GM18499 (cell line): ENCODE results near the gene UBQLN3.
A peak's percentile ranks its signal among the peaks of the same experiment; 100 is the strongest.

ENCODE experiments used
- ATAC-seq: cut with Tn5 transposase; IDR thresholded peaks from one replicate; pipeline ENCODE4 v1.9.1; 2021; ENCODE audit warnings: moderate number of reproducible peaks; ENCODE audit not compliant: insufficient read depth, unreplicated experiment

Gene UBQLN3

DNA sequence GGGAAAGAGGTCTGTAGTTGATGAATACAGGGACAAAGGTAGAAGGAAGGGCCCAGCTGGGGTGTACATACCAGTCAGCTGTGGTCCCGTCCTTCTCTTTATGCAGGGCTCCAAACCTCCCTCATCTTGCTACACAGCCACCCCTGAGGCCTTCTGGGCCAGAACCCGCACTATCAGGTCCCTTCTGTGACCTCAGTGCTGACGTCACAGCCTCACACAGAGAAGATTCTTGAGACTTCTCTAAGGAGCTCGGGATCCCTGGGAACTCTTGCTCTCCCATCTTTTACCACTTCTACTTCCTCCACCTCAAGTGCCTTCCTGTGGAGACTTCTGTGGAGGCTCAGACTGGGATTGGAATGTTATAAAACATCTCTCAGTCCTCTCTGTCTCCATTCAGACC is at the start of gene UBQLN3:
UBQLN3 (minus strand) TSS at position 155 of the 400 bp plus-strand sequence. CDS start 399 bp downstream, outside the sequence.
- no peak for ATAC-seq

DNA sequence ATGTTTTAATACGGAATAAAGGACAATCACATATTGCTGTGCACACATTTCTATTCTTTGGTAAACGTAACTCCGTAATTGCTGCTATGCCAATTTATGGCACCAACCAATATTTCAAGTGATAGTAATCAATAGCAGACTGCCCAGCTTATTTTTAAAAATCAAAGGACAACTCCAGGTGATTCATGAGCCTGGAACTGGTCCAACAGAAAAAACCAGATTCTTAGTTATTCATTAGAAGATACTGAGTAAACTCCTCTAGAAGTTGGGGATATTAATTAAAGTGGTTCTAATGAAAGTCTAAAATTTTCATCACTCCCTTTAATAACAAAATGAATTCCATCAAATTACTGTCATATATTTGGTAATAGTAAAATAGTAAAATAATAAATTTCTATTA is 48.0 kb upstream of the UBQLN3 start:
- ATAC-seq = no peak

DNA sequence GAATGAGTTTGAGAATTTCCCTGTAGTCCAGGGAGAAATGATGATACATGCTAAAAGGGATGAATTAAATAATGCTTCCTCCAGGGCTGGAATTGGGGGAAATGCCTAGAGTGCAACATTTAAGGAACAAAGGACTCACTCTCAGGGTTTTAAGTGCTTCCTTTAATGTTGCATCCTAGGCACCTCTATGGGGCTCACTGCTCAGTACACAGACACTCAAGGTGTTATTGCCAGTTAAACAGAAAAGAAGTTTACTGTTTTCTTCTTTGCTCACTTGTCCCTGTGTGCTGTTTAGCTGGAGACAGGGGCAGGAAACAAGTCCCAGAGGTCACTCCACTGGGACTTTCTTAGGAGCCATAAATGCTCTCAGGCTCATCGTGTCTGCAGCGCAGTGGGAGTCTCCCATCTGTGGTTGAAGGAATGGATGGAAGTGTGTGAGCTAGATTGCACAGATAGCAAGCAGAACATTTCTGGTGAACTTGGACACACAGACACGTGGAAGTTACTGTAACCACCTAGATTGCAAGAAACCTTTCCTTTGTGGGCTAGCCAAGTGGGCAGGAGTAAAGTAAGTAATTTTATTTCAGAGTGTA is 46.9 kb upstream of the UBQLN3 start:
- ATAC-seq = no peak

DNA sequence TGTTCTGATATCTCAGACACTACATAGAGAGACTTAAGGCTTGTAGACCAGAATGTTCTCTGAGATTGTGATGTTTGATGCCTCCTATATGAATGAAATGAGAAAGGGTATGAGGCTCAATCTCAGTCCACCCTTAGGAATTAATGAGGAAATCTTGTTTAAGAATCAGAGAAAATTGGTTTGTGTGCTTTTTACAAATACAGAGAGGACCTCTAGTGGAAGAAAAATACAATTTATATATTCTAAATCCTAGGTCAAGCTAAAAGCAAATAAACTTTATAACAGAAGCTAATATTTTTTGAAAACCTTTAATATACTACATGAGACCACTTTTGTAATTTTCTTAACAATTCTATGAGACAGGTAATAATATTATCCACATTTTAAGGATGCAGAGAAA is 43.6 kb upstream of the UBQLN3 start:
- no peak for ATAC-seq

DNA sequence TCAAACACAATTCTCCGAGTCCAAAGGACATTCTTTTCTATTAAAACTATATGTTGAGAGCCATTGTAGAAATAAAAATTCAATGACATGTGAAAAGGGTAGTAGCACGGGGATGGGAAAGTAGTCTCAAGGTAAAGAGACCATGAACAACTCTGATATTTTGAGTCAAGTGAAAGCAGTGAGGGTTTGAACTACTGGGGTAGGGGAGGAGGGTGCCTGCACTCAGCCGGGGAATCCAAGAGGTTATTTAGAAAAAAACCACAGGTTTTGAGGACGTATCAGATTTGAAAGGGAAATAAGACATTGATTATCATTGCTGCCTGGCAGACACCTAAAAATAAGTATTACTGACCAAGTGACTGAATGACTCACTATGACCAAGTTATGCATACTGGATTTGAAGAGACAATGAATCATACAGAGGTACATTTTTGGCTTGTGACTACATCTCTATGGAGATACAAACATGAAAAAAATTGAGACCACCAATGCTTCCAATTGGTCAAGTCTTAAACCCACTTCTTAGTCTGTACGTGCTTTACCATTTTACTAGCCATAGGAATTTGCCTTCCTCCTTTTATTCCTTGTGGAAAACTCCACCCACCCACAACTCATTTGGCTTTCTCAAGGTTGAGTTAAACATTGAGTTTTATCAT is 40.8 kb upstream of the UBQLN3 start:
- ATAC-seq = peak; percentile 87

DNA sequence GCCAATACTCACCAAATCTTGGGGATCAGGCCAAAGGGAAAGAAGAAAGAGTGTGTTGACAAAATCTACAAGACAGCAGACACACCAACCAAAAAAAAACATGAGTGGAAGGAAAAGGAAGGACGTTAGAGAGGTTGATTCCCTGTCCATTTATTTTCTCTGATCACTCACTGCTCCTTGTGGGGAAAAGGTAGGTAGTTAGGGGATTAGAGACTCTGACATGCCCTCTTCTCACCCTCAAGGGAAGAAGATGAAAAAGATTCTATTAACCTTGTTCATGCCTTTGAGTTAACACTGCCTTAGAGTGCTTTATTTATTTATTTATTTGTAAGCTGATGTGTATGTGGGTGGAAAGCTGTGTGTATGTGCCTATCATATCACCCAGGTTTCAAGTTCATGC is 38.7 kb upstream of the UBQLN3 start, which contains the start of gene OR52H1:
OR52H1 (minus strand) TSS at position 101 of the 400 bp plus-strand sequence. CDS start 3,035 bp downstream, outside the sequence.
- no peak for ATAC-seq

DNA sequence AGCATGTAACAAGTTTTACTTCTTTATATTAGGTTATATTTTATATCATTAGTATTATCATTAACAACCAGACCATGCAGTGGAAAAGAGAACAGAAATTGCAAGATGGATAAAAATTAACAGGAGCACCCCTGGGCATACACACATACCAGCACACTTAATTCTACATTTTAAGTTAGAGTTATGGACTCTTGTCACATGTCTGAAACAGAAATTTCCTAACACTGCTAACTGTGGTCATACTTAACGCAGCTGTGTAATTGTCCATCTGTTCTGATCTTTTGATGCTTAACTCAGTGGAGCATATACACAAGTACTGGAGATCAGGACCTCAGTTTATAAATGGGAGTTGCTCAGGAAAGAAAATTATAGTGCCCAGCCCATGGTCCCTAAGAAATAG is 38.2 kb upstream of the UBQLN3 start:
- no peak for ATAC-seq

DNA sequence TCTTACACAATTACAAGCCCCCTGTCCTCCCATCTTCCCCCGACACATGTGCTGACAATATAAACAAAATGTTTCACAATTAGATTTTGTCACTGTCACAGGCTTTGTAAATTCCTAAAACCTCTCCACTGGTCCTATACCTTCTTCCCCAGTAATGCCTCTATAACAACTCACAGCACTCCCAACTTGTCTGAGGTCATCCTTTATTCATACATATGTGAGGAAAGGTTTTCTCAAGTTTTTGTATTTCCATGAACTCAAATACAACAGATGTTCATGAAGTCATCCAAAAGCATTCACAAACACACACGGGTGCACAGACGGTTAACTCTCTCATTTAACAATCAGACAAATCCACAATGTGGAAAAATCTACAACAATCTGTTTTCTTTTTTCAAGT is 36.7 kb upstream of the UBQLN3 start:
- no peak for ATAC-seq

DNA sequence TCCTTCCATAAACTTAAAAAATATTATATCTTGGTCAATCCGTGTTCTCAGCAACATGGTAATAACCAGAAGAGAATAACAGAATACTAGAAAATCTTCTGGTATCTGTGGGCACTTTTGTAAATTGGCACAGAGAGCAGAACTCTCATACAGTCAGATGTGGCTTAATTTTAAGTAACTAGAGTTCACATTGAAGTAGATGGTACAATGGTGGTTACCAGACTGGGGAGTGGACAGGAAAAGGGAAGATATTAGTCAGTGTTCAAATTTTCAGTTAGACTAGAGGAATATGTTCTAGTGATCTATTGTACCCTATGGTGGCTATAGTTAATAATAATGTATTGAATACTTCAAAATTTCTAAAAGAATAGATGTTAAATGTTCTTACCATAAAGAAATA is 31.7 kb upstream of the UBQLN3 start:
- no peak for ATAC-seq

DNA sequence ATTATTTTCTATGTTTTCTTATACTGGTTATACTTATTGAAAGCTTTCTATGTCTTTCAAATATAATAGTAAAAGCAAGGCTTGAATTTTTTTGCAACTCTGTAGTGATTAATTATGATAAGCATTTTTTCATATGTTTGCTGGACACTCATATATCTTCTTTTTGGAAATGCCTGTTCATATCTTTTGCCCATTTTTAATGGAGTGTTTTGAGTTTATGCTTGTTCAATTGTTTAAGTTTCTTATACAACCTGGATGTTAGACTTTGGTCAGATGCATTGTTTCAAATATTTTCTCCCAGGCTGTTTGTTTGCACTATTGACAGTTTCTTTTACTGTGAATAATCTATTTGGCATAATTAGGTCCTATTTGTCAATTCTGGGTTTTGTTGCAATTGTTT is 26.7 kb upstream of the UBQLN3 start:
- ATAC-seq = no peak

DNA sequence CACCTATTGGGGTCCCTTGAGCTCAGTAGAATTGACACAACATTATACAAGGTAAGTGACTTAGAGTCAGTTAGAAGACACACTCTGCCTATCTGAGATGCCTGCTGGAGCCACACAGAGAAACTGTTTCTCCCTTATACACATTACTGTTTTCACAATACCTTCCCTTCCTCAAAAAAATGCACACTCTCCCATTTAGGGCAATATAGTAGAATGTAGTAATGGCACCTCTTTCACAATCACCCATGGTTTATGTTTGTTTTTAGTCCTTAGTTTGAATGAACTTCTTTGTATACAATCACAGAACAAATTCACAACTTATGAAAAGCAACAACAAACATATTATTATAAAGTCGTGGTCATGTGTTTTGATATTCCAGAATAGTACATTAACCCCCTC is 24.3 kb upstream of the UBQLN3 start:
- ATAC-seq = no peak

DNA sequence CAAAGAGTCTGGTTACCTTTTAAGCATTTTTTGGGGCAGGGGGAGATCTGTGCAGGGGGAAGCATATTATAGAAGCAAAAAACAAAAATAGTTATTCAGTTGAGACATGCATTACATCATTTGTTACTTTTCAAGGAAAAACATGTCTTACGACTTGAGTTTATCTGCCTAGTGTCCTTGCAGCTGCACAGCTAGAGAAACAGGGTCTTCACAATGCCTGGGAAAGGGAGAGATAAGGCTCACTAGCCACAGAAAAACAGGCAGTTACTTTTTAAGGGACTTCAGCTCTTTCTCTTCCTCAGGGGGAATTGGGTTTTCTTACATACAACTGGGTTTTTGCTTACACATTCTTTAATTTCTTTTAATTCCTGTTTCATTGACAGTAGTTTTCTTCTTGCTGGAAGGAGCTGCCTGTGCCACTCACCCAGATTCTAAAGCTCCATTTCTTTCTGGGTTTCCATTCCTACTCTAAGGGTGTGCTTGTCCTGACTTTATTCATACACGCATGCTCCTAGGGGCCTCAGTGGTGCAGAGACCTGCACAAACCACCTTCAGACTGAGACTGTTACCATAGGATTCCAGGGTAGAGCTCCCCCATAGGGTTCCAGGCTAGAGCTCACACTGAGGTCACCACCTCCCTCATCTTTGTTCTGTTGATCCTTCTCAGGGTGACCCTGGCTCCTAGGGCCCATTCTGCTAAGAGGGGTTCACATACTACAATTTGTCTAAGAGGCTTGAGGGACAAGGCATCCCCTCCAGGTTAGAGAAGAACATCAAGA is 21.5 kb upstream of the UBQLN3 start:
- no peak for ATAC-seq

DNA sequence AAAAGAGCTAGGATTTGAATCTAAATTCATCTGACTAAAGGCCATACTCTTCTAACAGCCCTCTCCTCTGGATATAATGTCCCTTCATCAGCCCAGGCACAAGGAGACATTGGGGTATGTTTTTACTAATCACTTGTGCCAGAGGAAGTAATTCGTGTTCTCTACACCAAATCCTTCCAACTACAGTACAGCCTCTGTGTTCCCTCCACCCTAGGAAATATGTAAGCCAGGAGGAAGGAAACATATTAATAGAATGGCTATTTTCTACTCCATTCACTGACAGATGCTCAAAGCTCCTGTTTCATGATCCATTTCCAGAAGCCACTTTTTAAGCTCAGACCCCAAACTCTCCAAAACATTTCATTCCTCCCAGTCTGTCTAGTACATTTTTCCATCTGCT is 18.7 kb upstream of the UBQLN3 start:
- no peak for ATAC-seq

DNA sequence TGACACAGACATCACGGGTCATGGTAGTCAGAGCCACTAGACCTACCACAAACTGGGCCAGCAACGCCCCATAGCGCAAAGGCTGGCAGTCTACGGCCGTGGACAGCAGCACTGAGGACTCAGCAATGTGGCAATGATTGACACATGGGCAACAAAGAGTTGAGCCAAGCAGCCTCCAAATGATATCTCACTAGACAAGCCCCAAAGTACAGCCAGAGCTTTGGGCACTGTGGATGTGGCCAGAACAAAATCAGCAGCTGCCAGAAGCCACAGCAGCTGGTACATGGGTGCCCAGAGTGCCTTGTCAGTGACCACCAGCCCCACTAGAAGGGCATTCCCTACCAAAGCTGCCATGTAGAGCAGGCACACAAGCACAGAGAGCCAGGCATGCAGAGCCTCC is 18.0 kb upstream of the UBQLN3 start:
- no peak for ATAC-seq

DNA sequence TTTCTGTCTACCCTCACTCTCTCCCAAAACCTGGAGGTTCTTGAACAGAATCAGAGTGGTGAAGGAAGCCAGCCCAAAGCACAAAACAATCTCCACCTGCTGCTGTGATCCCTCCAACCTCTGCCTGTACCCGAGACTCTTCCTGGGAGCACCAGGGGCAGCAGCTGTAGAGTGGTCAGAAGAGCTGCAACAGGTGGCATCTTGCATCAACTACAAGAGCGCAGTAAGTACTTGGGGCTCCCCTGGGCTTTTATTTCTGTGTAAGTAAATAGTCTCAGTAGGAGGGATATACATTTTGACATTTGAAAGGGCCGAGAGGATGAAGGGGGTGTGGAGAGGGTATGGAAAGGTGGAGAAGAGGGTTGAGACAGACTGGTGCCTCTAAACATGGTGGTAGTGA is 15.0 kb upstream of the UBQLN3 start:
- no peak for ATAC-seq

DNA sequence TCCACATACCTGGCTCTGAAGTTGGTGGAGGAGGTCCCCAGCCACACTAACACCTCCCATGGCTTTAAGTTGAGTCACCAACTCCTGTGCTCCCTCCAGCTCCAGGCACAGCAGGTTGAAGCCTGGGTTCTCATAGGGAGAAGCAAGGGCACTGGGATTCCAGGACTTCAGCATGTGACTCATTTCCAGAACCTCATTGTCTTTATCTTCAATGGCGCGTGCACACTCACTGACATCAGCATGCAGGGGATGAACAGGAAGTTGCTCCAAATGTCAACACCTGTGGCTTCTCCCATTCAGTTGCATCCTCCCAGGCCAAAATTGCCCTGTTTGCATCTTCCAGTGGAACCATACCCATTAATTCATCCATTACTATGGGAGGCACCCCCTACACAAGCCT is 12.6 kb upstream of the UBQLN3 start:
- no peak for ATAC-seq

DNA sequence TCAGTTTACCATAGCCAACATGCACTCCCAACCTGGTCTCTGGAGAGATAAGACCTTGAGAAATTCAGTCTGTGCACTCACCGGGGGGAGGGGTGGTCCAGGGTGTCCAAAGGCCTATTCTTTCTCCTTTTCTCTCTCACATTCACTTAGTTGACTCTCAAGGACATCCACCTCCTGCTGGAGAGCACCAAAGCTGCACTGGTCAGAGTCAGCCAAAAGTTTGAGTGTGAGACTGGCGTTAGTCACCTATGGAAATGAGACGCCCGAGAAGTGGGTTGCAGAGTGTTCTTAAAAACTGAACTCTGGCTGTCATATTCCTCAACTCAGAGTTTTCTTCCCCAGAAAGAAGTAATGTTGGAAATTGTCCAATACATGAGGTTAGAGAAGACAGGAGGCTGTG is 11.8 kb upstream of the UBQLN3 start:
- no peak for ATAC-seq

DNA sequence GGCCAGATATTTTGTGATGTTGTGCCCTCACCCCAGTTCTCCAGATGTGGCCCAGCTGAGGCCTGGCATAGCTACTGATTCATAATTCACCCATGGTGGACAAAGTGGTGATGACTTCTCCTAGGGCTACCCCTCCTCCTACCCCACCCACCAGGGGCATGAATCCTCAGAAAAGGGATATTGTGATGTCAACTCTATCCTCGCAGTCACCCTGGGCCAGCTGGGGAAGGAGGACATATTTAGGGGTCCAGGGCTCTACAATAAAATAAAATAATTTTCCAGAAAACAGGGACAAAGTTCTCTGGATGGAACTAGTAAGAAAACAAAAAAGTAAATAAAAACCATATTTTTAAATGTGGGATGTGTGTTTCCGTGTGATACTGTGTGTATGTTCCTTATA is 6.8 kb upstream of the UBQLN3 start, which contains the start of gene UBQLNL:
UBQLNL (minus strand) TSS at position 101 of the 400 bp plus-strand sequence. CDS start 258 bp downstream, outside the sequence.
- no peak for ATAC-seq

DNA sequence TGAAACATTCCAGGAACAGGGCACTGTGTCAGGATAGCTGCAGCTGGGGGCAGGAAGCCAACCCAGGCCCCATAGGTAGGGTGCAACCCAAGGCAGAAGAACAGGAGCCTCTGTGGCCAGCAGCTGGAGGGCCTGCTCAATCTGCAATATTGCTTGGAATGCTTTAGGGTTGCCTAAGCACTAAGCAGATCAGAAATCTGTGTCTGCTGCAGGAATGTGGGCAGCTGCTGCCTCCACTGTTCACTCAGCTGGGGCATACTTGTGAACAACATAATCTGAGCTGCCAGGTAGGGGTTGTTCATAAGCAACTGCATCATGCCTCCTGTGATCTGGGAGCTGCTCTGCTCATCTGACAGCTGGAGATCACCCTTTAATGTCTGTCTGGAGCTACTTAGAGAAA is 5.1 kb upstream of the UBQLN3 start:
- no peak for ATAC-seq

DNA sequence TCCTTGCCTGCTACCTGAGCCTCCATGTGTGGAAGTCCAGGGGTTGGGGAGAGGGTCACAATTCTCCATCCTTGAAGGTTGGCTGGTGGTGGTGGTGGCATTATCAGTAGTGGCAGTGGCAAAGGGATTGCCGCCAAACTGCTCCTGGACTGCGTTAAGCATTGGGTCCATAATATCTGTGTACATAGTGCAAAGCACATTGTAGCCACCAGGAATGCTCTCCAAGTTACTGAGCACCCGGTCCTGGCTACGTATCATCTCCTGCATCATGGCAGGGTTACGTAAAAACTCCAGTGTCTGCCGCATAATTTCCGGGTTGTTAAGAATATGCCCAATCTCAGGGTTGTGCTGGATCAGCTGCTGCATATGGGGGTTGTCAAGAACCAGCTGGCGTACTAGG is 1.2 kb downstream of the UBQLN3 start:
- ATAC-seq = no peak

DNA sequence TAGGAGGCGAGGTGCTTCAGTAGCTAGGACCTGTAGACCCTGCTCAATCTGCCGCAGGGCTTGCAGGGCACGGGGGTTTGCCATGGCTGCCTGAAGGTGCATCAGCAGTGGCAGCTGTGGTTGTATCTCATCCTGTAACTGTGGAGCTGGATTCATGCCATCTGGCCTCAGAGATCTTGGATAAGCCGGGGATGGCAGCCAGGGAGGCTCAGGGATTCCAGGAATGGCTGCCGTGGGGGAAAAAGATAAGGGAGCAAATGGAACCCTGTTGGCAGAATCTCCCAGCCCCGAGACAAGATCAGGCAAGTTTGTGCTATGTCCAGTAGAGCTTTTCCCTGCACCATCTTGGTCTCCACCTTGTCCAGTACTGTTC is 1.8 kb downstream of the UBQLN3 start:
- no peak for ATAC-seq
